Effector memory CD4-positive, alpha-beta T cell (primary cell): ENCODE data around the gene JPH3.

ENCODE experiments used
- DNase-seq, 3 donors: peaks; one replicate each; pipeline ENCODE4 v3.0.0-alpha.2; 2020
- H3K27ac ChIP-seq: 2 replicates; pipeline ENCODE4 v1.7.0; 2013; ENCODE audit warnings: mild to moderate bottlenecking, low read length, moderate library complexity; ENCODE audit not compliant: insufficient read depth, poor library complexity, severe bottlenecking
- H3K27me3 ChIP-seq: replicated peaks from 2 replicates; pipeline ENCODE4 v1.7.0; 2013; ENCODE audit warnings: mild to moderate bottlenecking, low read length; ENCODE audit not compliant: insufficient read depth, control insufficient read depth, poor library complexity, severe bottlenecking
- H3K36me3 ChIP-seq: 2 replicates; pipeline ENCODE4 v1.7.0; 2013; ENCODE audit warnings: mild to moderate bottlenecking, low read length, moderate library complexity; ENCODE audit not compliant: control insufficient read depth, insufficient read depth
- H3K4me1 ChIP-seq: 2 replicates; pipeline ENCODE4 v1.7.0; 2013; ENCODE audit warnings: low read length, mild to moderate bottlenecking; ENCODE audit not compliant: control insufficient read depth, insufficient read depth, poor library complexity, severe bottlenecking
- H3K4me3 ChIP-seq: 2 replicates; pipeline ENCODE4 v1.7.0; 2013; ENCODE audit warnings: low read length, low read depth, mild to moderate bottlenecking; ENCODE audit not compliant: insufficient read depth, poor library complexity, severe bottlenecking
- H3K9me3 ChIP-seq: 2 replicates; pipeline ENCODE4 v1.7.0; 2013; ENCODE audit warnings: mild to moderate bottlenecking, low read length, moderate library complexity; ENCODE audit not compliant: control insufficient read depth

Gene JPH3

GRCh38 chr16:87658564-87659225, 56.4 kb downstream of the JPH3 start:
- Histone ChIP-seq H3K4me3 (no peak overlapping the region), H3K9me3 (no peaks in the 10 kb centered on the region), H3K36me3 (no peaks in the 10 kb centered on the region), H3K27ac (no peak overlapping the region), H3K27me3 (no peaks in the 10 kb centered on the region), H3K4me1 (no peaks in the 10 kb centered on the region)
- no peak for DNase-seq

- no peak overlapping the region for H3K4me3 ChIP-seq
- no peak overlapping the region for H3K27ac ChIP-seq
- no peak for DNase-seq
- H3K36me3 ChIP-seq: no peaks in the 10 kb centered on the region
- H3K9me3 ChIP-seq: no peaks in the 10 kb centered on the region
- H3K4me1 ChIP-seq: no peaks in the 10 kb centered on the region
- H3K27me3 ChIP-seq: no peaks in the 10 kb centered on the region
Measured at GRCh38 chr16:87661561-87661960, 59.3 kb downstream of the JPH3 start.

GRCh38 chr16:87662254-87663204, 60.2 kb downstream of the JPH3 start:
- no peaks in the 10 kb centered on the region for H3K36me3 ChIP-seq

GRCh38 chr16:87664792-87665191, 62.5 kb downstream of the JPH3 start:
- Histone ChIP-seq H3K36me3 (no peaks in the 10 kb centered on the region), H3K27ac (no peak overlapping the region), H3K27me3 (no peaks in the 10 kb centered on the region), H3K4me3 (no peak overlapping the region), H3K4me1 (no peaks in the 10 kb centered on the region), H3K9me3 (no peaks in the 10 kb centered on the region)
- no peak for DNase-seq

More at GRCh38 chr16:87662254-87663204, 60.2 kb downstream of the JPH3 start:
- no peaks in the 10 kb centered on the region for H3K4me1 ChIP-seq
- H3K27ac ChIP-seq: no peak overlapping the region
- no peaks in the 10 kb centered on the region for H3K27me3 ChIP-seq
- DNase-seq: no peak
- no peaks in the 10 kb centered on the region for H3K9me3 ChIP-seq
- H3K4me3 ChIP-seq: no peak overlapping the region

- H3K9me3 ChIP-seq: no peaks in the 10 kb centered on the region
- no peak for DNase-seq
- no peak overlapping the region for H3K27ac ChIP-seq
- H3K4me3 ChIP-seq: no peak overlapping the region
- H3K4me1 ChIP-seq: no peaks in the 10 kb centered on the region
- H3K27me3 ChIP-seq: no peaks in the 10 kb centered on the region
- H3K36me3 ChIP-seq: no peaks in the 10 kb centered on the region
Measured at GRCh38 chr16:87665193-87665592, 62.9 kb downstream of the JPH3 start.

- H3K4me1 ChIP-seq: no peaks in the 10 kb centered on the region
- H3K36me3 ChIP-seq: no peaks in the 10 kb centered on the region
- no peaks in the 10 kb centered on the region for H3K9me3 ChIP-seq
- H3K27me3 ChIP-seq: no peaks in the 10 kb centered on the region
- H3K4me3 ChIP-seq: no peak overlapping the region
- DNase-seq: no peak
- H3K27ac ChIP-seq: no peak overlapping the region
Measured at GRCh38 chr16:87666919-87667318, 64.6 kb downstream of the JPH3 start.

GRCh38 chr16:87667443-87667842, 65.1 kb downstream of the JPH3 start:
- H3K9me3 ChIP-seq: no peaks in the 10 kb centered on the region
- no peaks in the 10 kb centered on the region for H3K27me3 ChIP-seq
- H3K4me1 ChIP-seq: no peaks in the 10 kb centered on the region
- no peak for DNase-seq
- H3K4me3 ChIP-seq: no peak overlapping the region
- H3K36me3 ChIP-seq: no peaks in the 10 kb centered on the region
- H3K27ac ChIP-seq: no peak overlapping the region

GRCh38 chr16:87667946-87668345, 65.6 kb downstream of the JPH3 start:
- Histone ChIP-seq H3K36me3 (no peaks in the 10 kb centered on the region), H3K4me3 (no peak overlapping the region), H3K27me3 (no peaks in the 10 kb centered on the region), H3K9me3 (no peaks in the 10 kb centered on the region), H3K27ac (no peak overlapping the region), H3K4me1 (no peaks in the 10 kb centered on the region)
- no peak for DNase-seq

- no peaks in the 10 kb centered on the region for H3K27me3 ChIP-seq
Measured at GRCh38 chr16:87669672-87670071, 67.4 kb downstream of the JPH3 start.

GRCh38 chr16:87671221-87671620, 68.9 kb downstream of the JPH3 start:
- H3K27ac ChIP-seq: no peak overlapping the region
- H3K27me3 ChIP-seq: no peaks in the 10 kb centered on the region
- DNase-seq: no peak
- H3K9me3 ChIP-seq: no peaks in the 10 kb centered on the region
- no peak overlapping the region for H3K4me3 ChIP-seq
- H3K4me1 ChIP-seq: no peaks in the 10 kb centered on the region
- H3K36me3 ChIP-seq: no peaks in the 10 kb centered on the region

More at GRCh38 chr16:87669672-87670071, 67.4 kb downstream of the JPH3 start:
- no peak for DNase-seq
- Histone ChIP-seq H3K4me3 (no peak overlapping the region), H3K4me1 (no peaks in the 10 kb centered on the region), H3K9me3 (no peaks in the 10 kb centered on the region), H3K36me3 (no peaks in the 10 kb centered on the region), H3K27ac (no peak overlapping the region)
